Measurements from ENCODE around the gene ZNF556.
A peak's percentile ranks its signal among the peaks of the same experiment; 100 is the strongest.

ZNF556 gene

GRCh38 chr19:2912306-2912705 is 45.2 kb downstream of the ZNF556 start:
- DNase-seq = no peak

GRCh38 chr19:2917275-2918184 is 50.4 kb downstream of the ZNF556 start:
- DNase-seq = no peak

GRCh38 chr19:2922987-2923386 is 55.9 kb downstream of the ZNF556 start:
- DNase-seq = no peak

GRCh38 chr19:2923510-2923909 is 56.4 kb downstream of the ZNF556 start:
- peak; percentile 29 for DNase-seq

GRCh38 chr19:2926341-2927031 is 59.4 kb downstream of the ZNF556 start:
- DNase-seq = no peak

- no peak for DNase-seq
These were observed 59.9 kb downstream of the ZNF556 start for GRCh38 chr19:2927032-2927430.

Data from EL (cell line).